Right renal pelvis (tissue), 4 donors: ENCODE measurements around the gene ZFP90. TPM values are rescaled to one million over a fixed set of nuclear protein-coding genes. Genes with fewer than 3 reads are reported as not detected.
A peak's percentile ranks its signal among the peaks of the same experiment; 100 is the strongest.

Experiments used
- DNase-seq, 4 donors: peaks; one replicate each; pipeline ENCODE4 v3.0.0-alpha.2; 2013; ENCODE audit warnings: low read depth in 4 of 4, low spot score in 3 of 4, missing footprints in 1 of 4
- polyA plus RNA-seq, 4 donors: library from polyadenylated mRNA; unstranded; fragments of 120-200 nt; gene quantifications; one replicate each; pipeline ENCODE4 v1.2.1, GENCODE V29; 2013; ENCODE audit not compliant: insufficient read length in 4 of 4

Gene ZFP90
- polyA plus RNA-seq, 4 donors, result 37.5 to 40.1 (median 39.0) TPM

GRCh38 chr16:68574479-68574878 is 35.4 kb downstream of the ZFP90 start:
- no peak for DNase-seq

- no peak for DNase-seq
Observed at GRCh38 chr16:68575082-68575481, 36.0 kb downstream of the ZFP90 start.

- DNase-seq, result no peak
Observed at GRCh38 chr16:68577352-68577853, 38.3 kb downstream of the ZFP90 start.

GRCh38 chr16:68590201-68590994 is 51.3 kb downstream of the ZFP90 start:
- peak; percentile 40 to 50 (median 46) for DNase-seq

GRCh38 chr16:68592466-68593337 is 53.6 kb downstream of the ZFP90 start:
- DNase-seq, result no peak

- DNase-seq, result no peak
Observed at GRCh38 chr16:68596266-68596665, 57.2 kb downstream of the ZFP90 start.

- DNase-seq, result no peak
Observed at GRCh38 chr16:68599586-68599985, 60.5 kb downstream of the ZFP90 start.

- no peak for DNase-seq
Observed at GRCh38 chr16:68605746-68606145, 66.7 kb downstream of the ZFP90 start.

- no peak for DNase-seq
Observed at GRCh38 chr16:68607443-68607842, 68.4 kb downstream of the ZFP90 start.

GRCh38 chr16:68608330-68608729 is 69.2 kb downstream of the ZFP90 start:
- DNase-seq, result no peak

- DNase-seq, result no peak
Observed at GRCh38 chr16:68612996-68613395, 73.9 kb downstream of the ZFP90 start.

- no peak for DNase-seq
Observed at GRCh38 chr16:68617734-68618133, 78.6 kb downstream of the ZFP90 start.

Other genes starting within 250 kb of the ZFP90 start
- 10 to 100 TPM; 19.7 to 22.4 (median 21.3) TPM for gene SLC7A6OS, start 228.3 kb upstream of the ZFP90 start, polyA plus RNA-seq
- gene PRMT7, start 228.3 kb upstream of the ZFP90 start, polyA plus RNA-seq, result 10 to 100 TPM; 43.2 to 58.9 (median 51.4) TPM
- 1 to 10 TPM; 1.1 to 1.5 (median 1.2) TPM for gene SMPD3, start 90.8 kb upstream of the ZFP90 start, polyA plus RNA-seq
- 10 to 100 TPM; 59.1 to 72.7 (median 60.2) TPM for gene CDH3, start 106.0 kb downstream of the ZFP90 start, polyA plus RNA-seq
- 100 to 1,000 TPM in 2 of 4 donors, 10 to 100 TPM in 2; 96.8 to 118 (median 102) TPM for gene CDH1, start 198.0 kb downstream of the ZFP90 start, polyA plus RNA-seq